Measurements from ENCODE around the gene CSAG3.
"Not testable (repeated sequence)": the region's sequence is repeated elsewhere in the genome, so short reads cannot be mapped to it uniquely, and the experiment has no call there.

DNA sequence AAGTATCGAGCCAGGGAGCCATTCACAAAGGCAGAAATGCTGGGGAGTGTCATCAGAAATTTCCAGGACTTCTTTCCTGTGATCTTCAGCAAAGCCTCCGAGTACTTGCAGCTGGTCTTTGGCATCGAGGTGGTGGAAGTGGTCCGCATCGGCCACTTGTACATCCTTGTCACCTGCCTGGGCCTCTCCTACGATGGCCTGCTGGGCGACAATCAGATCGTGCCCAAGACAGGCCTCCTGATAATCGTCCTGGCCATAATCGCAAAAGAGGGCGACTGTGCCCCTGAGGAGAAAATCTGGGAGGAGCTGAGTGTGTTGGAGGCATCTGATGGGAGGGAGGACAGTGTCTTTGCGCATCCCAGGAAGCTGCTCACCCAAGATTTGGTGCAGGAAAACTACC, 22.5 kb upstream of the CSAG3 start:
- TF ChIP-seq, protein P1, sequence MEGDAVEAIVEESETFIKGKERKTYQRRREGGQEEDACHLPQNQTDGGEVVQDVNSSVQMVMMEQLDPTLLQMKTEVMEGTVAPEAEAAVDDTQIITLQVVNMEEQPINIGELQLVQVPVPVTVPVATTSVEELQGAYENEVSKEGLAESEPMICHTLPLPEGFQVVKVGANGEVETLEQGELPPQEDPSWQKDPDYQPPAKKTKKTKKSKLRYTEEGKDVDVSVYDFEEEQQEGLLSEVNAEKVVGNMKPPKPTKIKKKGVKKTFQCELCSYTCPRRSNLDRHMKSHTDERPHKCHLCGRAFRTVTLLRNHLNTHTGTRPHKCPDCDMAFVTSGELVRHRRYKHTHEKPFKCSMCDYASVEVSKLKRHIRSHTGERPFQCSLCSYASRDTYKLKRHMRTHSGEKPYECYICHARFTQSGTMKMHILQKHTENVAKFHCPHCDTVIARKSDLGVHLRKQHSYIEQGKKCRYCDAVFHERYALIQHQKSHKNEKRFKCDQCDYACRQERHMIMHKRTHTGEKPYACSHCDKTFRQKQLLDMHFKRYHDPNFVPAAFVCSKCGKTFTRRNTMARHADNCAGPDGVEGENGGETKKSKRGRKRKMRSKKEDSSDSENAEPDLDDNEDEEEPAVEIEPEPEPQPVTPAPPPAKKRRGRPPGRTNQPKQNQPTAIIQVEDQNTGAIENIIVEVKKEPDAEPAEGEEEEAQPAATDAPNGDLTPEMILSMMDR (IDR thresholded peaks at IDR 0.05) = not testable (repeated sequence)
- TF ChIP-seq POLR2A (IDR thresholded peaks at IDR 0.05) = not testable (repeated sequence)

Measured in lower leg skin (tissue), 3 donors.